Spleen (tissue), 11 donors: ENCODE measurements around the gene ATP8A2. TPM values are rescaled to one million over a fixed set of nuclear protein-coding genes. Genes with fewer than 3 reads are reported as not detected.

ENCODE experiments used
- DNase-seq: peaks from one replicate; pipeline ENCODE4 v3.0.0-alpha.2; 2020
- H3K27ac ChIP-seq, 8 donors: fragments of 200-600 bp; sonication (generic) in 7 of 8; 1 replicate in 4 of 8; 2 replicates in 4 of 8; pipeline versions ENCODE4 v1.5.0 to v1.8.0; 2016 to 2021; ENCODE audit warnings: inconsistent platforms in 4 of 8, mild to moderate bottlenecking in 4 of 8, moderate library complexity in 1 of 8
- H3K27me3 ChIP-seq, 7 donors: fragments of 200-600 bp; sonication (generic) in 6 of 7; replicated peaks in 1 of 7; 1 replicate in 4 of 7; 2 replicates in 3 of 7; pipeline versions ENCODE4 v1.5.0 to v1.8.0; 2016 to 2021; ENCODE audit warnings: inconsistent platforms in 3 of 7, mild to moderate bottlenecking in 1 of 7
- H3K36me3 ChIP-seq, 6 donors: fragments of 200-600 bp; sonication (generic) in 5 of 6; 1 replicate in 4 of 6; 2 replicates in 2 of 6; pipeline versions ENCODE4 v1.5.0 to v1.8.0; 2016 to 2021; ENCODE audit warnings: inconsistent platforms in 2 of 6
- H3K4me1 ChIP-seq, 6 donors: fragments of 200-600 bp; sonication (generic) in 5 of 6; 1 replicate in 3 of 6; 2 replicates in 3 of 6; pipeline versions ENCODE4 v1.5.0 to v1.8.0; 2016 to 2021; ENCODE audit warnings: inconsistent platforms in 3 of 6
- H3K4me3 ChIP-seq, 8 donors: fragments of 200-600 bp; sonication (generic) in 7 of 8; 1 replicate in 4 of 8; 2 replicates in 4 of 8; pipeline versions ENCODE4 v1.5.0 to v1.8.0; 2016 to 2021; ENCODE audit warnings: inconsistent platforms in 4 of 8, mild to moderate bottlenecking in 4 of 8, moderate library complexity in 2 of 8
- H3K9me3 ChIP-seq, 8 donors: fragments of 200-600 bp; sonication (generic) in 7 of 8; 1 replicate in 4 of 8; 2 replicates in 4 of 8; pipeline versions ENCODE4 v1.5.0 to v1.8.0; 2016 to 2021; ENCODE audit warnings: inconsistent platforms in 4 of 8
- CTCF ChIP-seq, 11 experiments: fragments of 200-600 bp in 7 of 11; fragments of 450-650 bp in 4 of 11; sonication (generic) in 4 of 11; IDR thresholded peaks in 8 of 11; conservative IDR thresholded peaks in 3 of 11; 1 replicate in 7 of 11; 2 replicates in 4 of 11; pipeline versions ENCODE4 v1.4.0 to v1.8.0; 2016 to 2021; ENCODE audit warnings: antibody characterized with exemption in 11 of 11, inconsistent platforms in 4 of 11, mild to moderate bottlenecking in 1 of 11
- POLR2A ChIP-seq, 3 donors: fragments of 450-650 bp; IDR thresholded peaks; one replicate each; pipeline ENCODE4 v1.5.1; 2017; ENCODE audit warnings: antibody characterized with exemption in 3 of 3, mild to moderate bottlenecking in 1 of 3
- POLR2AphosphoS5 ChIP-seq, 3 donors: sonication (generic); formaldehyde crosslinking; IDR thresholded peaks; one replicate each; pipeline ENCODE4 v1.5.1; 2017; ENCODE audit warnings: antibody characterized with exemption in 3 of 3
- WGBS, 5 donors: extraction: QIAGEN DNeasy Blood & Tissue Kit in 3 of 5; methylation state at CpG; one replicate each; pipeline versions ENCODE4 v1.1.5 to v1.1.7; 2013 to 2018; 5-methylcytosine and 5-hydroxymethylcytosine counted together
- intact Hi-C: fragments of 100-400 bp; cut with DNase I; formaldehyde crosslinking; loops from one replicate; pipeline ENCODE4 v1.15.0; 2023; ENCODE audit warnings: low total_unique reads
- polyA plus RNA-seq, 3 donors: library from polyadenylated mRNA; stranded (reverse); fragments of 200-250 nt; gene quantifications; one replicate each; pipeline ENCODE4 v1.2.1, GENCODE V29; 2013
- total RNA-seq, 7 donors: library from RNA; depleted of rRNA in 3 of 7; stranded (reverse); fragments of >200 nt in 3 of 7; fragmentation: NEBNext Ultra II Directional in 4 of 7; extraction: Animal tissue kit (Norgen Biotek cat#: 25700) in 4 of 7; gene quantifications; one replicate each; pipeline versions ENCODE4 v1.1.0 to v1.2.1, GENCODE V29; 2016 to 2021
- donor health status: healthy with polysubstance abuse.
- donor health status: DM: no; HTN: no; CAD: no; lungs with moderate emphysema.
- donor health status: DM: no; HTN: no; CAD: no.
- donor health status: Bipolar disorder and iron deficiency.
- donor health status: healthy.
- donor health status: DM: no; HTN: no; CAD: no.
- donor health status: DM: yes; HTN: yes; CAD: no.

Gene ATP8A2
- total and polyA plus RNA-seq, 10 donors: 0.09 to 0.46 (median 0.25) TPM

GRCh38 chr13:25864936-25865335 lies 493.2 kb downstream of the ATP8A2 start:
- H3K4me1 ChIP-seq: no peaks in the 10 kb centered on the region
- H3K36me3 ChIP-seq: no peaks in the 10 kb centered on the region
- 65 to 84% (median 81%) methylated on average over 1 of the region's 1 CpG for WGBS, 5 donors
- intact Hi-C loops: no loop called here
- H3K9me3 ChIP-seq: no peaks in the 10 kb centered on the region
- no peaks in the 10 kb centered on the region for H3K27me3 ChIP-seq
- no peak for TF ChIP-seq POLR2AphosphoS5 (IDR thresholded peaks at IDR 0.05)
- no peak for TF ChIP-seq CTCF (IDR thresholded peaks at IDR 0.05 in 8 of 11, conservative IDR thresholded peaks at IDR 0.05 in 3 of 11)
- TF ChIP-seq POLR2A (IDR thresholded peaks at IDR 0.05): no peak
- H3K27ac ChIP-seq: no peak overlapping the region
- DNase-seq: no peak
- H3K4me3 ChIP-seq: no peak overlapping the region

GRCh38 chr13:25865391-25865790 lies 493.6 kb downstream of the ATP8A2 start:
- Histone ChIP-seq H3K27ac (no peak overlapping the region), H3K4me3 (no peak overlapping the region), H3K9me3 (no peaks in the 10 kb centered on the region), H3K27me3 (no peaks in the 10 kb centered on the region), H3K36me3 (no peaks in the 10 kb centered on the region), H3K4me1 (no peaks in the 10 kb centered on the region)
- WGBS, 5 donors: 45 to 57% (median 49%) methylated on average over 2 of the region's 2 CpGs
- intact Hi-C loops: no loop called here
- DNase-seq: no peak
- no peak for TF ChIP-seq CTCF (IDR thresholded peaks at IDR 0.05 in 8 of 11, conservative IDR thresholded peaks at IDR 0.05 in 3 of 11)

GRCh38 chr13:25867038-25867437 lies 495.3 kb downstream of the ATP8A2 start:
- DNase-seq: no peak
- Histone ChIP-seq H3K4me3 (no peak overlapping the region), H3K27me3 (no peaks in the 10 kb centered on the region), H3K9me3 (no peaks in the 10 kb centered on the region), H3K4me1 (no peaks in the 10 kb centered on the region), H3K36me3 (no peaks in the 10 kb centered on the region), H3K27ac (no peak overlapping the region)
- no peak for TF ChIP-seq POLR2A (IDR thresholded peaks at IDR 0.05)
- intact Hi-C loops: no loop called here

GRCh38 chr13:25868490-25868889 lies 496.7 kb downstream of the ATP8A2 start:
- H3K9me3 ChIP-seq: no peaks in the 10 kb centered on the region
- intact Hi-C loops: no loop called here
- TF ChIP-seq POLR2A (IDR thresholded peaks at IDR 0.05) (no peak), CTCF (IDR thresholded peaks at IDR 0.05 in 8 of 11, conservative IDR thresholded peaks at IDR 0.05 in 3 of 11) (no peak), POLR2AphosphoS5 (IDR thresholded peaks at IDR 0.05) (no peak)
- WGBS, 5 donors: 60 to 83% (median 80%) methylated on average over 5 of the region's 5 CpGs
- no peaks in the 10 kb centered on the region for H3K36me3 ChIP-seq
- H3K27me3 ChIP-seq: no peaks in the 10 kb centered on the region
- H3K4me3 ChIP-seq: no peak overlapping the region
- H3K27ac ChIP-seq: no peak overlapping the region
- no peak for DNase-seq
- H3K4me1 ChIP-seq: no peaks in the 10 kb centered on the region

GRCh38 chr13:25869941-25870340 lies 498.2 kb downstream of the ATP8A2 start:
- TF ChIP-seq POLR2A (IDR thresholded peaks at IDR 0.05) (no peak), CTCF (IDR thresholded peaks at IDR 0.05 in 8 of 11, conservative IDR thresholded peaks at IDR 0.05 in 3 of 11) (no peak), POLR2AphosphoS5 (IDR thresholded peaks at IDR 0.05) (no peak)
- WGBS, 5 donors: 85 to 92% (median 87%) methylated on average over 12 of the region's 12 CpGs
- no peak for DNase-seq
- Histone ChIP-seq H3K9me3 (no peaks in the 10 kb centered on the region), H3K4me3 (no peak overlapping the region), H3K27me3 (no peaks in the 10 kb centered on the region), H3K36me3 (no peaks in the 10 kb centered on the region), H3K27ac (no peak overlapping the region), H3K4me1 (peaks cover 0 to 8% (median 0%) of the 10 kb centered on the region in 6 donors)
- intact Hi-C loops: no loop called here
